Epithelial cell of proximal tubule (primary cell): ENCODE measurements around the gene PRELID1. TPM values are rescaled to one million over a fixed set of nuclear protein-coding genes. Genes with fewer than 3 reads are reported as not detected.
A peak's percentile ranks its signal among the peaks of the same experiment; 100 is the strongest.
"Not testable (repeated sequence)": the region's sequence is repeated elsewhere in the genome, so short reads cannot be mapped to it uniquely, and the experiment has no call there.

Source experiments
- DNase-seq: peaks from one replicate; pipeline ENCODE4 v3.0.0-alpha.2; 2011; ENCODE audit warnings: low read depth
- H3K4me3 ChIP-seq: 2 replicates; pipeline ENCODE4 v1.5.1; 2011; ENCODE audit warnings: low read depth, mild to moderate bottlenecking, low read length
- total RNA-seq: library from RNA; depleted of rRNA; stranded (reverse); fragments of >200 nt; gene quantifications from 2 replicates; pipeline ENCODE4 v1.2.3, GENCODE V29; 2015
- TF ChIP-seq, protein P1 (sequence below): conservative IDR thresholded peaks from 2 replicates; pipeline ENCODE4 v1.5.1; 2012; ENCODE audit warnings: low read depth, mild to moderate bottlenecking, low read length

PRELID1 gene
- total RNA-seq, 1 donor from 2014 or later = 150 TPM

- H3K4me3 ChIP-seq = peak overlapping the region; percentile 99
- TF ChIP-seq, protein P1, sequence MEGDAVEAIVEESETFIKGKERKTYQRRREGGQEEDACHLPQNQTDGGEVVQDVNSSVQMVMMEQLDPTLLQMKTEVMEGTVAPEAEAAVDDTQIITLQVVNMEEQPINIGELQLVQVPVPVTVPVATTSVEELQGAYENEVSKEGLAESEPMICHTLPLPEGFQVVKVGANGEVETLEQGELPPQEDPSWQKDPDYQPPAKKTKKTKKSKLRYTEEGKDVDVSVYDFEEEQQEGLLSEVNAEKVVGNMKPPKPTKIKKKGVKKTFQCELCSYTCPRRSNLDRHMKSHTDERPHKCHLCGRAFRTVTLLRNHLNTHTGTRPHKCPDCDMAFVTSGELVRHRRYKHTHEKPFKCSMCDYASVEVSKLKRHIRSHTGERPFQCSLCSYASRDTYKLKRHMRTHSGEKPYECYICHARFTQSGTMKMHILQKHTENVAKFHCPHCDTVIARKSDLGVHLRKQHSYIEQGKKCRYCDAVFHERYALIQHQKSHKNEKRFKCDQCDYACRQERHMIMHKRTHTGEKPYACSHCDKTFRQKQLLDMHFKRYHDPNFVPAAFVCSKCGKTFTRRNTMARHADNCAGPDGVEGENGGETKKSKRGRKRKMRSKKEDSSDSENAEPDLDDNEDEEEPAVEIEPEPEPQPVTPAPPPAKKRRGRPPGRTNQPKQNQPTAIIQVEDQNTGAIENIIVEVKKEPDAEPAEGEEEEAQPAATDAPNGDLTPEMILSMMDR = no peak
- no peak for DNase-seq
Observed at GRCh38 chr5:177304392-177305119, 957 bp downstream of the PRELID1 start.

GRCh38 chr5:177306103-177306640 lies 2.6 kb downstream of the PRELID1 start:
- DNase-seq = not testable (repeated sequence)

GRCh38 chr5:177306674-177307543 lies 3.3 kb downstream of the PRELID1 start:
- TF ChIP-seq, protein P1 = no peak
- DNase-seq = no peak
- no peak overlapping the region for H3K4me3 ChIP-seq

More at GRCh38 chr5:177306103-177306640, 2.6 kb downstream of the PRELID1 start:
- not testable (repeated sequence) for H3K4me3 ChIP-seq

DNA sequence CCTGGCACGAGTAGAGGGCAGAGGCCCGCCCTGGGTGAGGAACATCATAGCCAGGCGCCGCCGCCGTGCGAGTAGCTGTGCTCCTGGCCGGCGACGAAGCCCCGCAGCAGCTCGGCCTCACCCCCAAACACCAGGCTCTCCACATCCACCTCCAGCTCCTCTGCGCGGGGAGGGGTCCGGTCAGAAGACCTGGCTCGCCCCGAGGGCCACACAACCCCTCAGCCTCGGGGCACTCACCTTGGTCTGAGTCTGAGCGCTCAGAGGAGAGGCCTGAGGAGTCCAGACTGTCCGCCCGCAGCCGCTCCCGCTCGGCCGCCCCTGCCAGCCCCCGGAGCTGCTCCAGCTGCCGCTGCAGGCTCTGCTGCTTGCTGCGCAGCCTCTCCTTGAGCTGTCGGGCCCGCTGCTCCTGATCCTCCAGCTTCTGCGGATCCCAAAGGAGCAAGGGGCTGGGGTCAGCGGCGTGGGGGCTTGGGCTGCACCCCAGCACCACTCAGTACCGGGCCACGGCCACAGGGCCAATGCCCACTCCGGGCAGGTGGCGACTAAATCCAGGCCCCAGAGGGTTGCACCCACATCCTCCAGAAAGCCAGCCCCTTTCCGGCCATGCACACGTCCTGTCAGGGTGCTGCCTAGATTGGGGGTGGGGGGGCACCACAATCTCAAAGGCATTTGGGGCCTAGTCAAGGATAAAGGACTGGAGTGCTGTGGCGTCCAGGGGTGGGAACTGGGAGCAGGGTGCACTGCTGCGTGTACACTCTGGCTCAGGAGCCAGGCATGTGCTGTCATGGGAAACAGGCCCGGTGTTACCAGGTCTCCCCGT lies 4.2 kb downstream of the PRELID1 start:
- H3K4me3 ChIP-seq = no peak overlapping the region
- no peak for DNase-seq
- TF ChIP-seq, protein P1 = no peak

DNA sequence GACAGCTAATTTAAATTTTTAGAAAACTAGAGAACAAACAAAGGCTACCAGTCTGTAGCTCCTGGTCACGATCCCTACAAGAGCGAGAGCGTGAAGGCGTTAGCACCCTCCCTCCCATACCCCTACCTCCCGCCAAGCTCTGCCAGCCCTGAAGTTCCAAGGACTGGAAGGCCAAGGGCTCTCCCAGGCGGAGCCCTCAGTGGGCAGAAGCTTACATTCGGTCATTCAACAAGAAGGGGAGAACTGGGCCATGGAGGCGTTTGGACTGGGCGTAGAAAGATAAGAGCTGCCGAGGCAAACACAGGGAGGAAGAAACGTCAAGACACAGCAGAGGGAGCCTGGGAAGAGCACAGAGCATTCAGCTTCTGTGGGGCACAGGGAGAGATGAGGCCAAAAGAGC lies 5.1 kb downstream of the PRELID1 start:
- no peak for DNase-seq
- H3K4me3 ChIP-seq = no peak overlapping the region
- TF ChIP-seq, protein P1 = no peak

DNA sequence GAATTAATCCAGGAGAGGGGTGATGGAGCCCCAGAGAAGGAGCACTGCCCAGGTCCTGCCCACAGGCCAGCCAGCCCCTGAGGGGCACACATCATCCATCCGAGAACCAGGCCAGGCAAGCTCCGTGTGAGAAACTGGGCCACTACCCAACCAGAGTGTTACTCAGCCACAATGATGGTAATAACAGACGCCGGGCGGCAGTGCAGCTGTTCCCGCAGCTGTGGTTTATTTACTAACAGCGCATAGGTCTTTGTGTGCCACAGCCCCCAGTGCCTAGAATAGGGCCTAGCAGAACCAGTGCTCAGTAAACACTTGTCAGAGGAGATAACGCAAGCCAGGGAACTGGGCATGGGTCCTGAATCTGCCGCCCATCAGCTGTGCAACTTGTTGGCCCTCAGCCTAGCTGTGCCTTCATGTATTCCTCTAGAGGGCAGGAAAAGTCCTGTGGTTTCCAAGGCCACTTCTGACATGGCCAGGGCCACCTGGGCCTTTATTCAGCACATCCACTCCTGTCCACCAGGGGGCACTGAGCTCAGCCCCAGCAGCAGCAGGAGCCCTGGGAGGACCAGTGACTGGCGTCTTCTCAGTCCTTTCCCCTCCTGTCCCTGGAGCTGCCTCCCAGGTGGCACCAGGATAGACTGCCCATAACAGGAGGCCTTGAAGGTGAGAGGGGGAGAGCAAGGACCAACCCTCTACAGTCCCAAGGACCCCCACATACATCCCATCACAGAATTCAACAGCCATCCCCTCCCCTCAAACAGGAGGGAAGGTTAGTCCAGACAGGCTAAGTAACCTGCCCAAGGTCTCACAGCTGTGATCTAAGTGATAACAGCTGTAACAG lies 6.0 kb downstream of the PRELID1 start:
- no peak overlapping the region for H3K4me3 ChIP-seq
- TF ChIP-seq, protein P1 = peak; percentile 96
- DNase-seq = no peak
